ENCODE measurements around the gene PNPLA6.
"Not testable (repeated sequence)": the region's sequence is repeated elsewhere in the genome, so short reads cannot be mapped to it uniquely, and the experiment has no call there.

Gene PNPLA6

GRCh38 chr19:7534531-7535046 lies 928 bp upstream of the PNPLA6 start:
- DNase-seq, result peak; percentile 78

GRCh38 chr19:7535998-7536695 lies 630 bp downstream of the PNPLA6 start:
- DNase-seq, result no peak

- not testable (repeated sequence) for DNase-seq
These were observed 3.5 kb downstream of the PNPLA6 start for GRCh38 chr19:7538990-7539389.

- DNase-seq, result no peak
These were observed 4.4 kb downstream of the PNPLA6 start for GRCh38 chr19:7539827-7540425.

GRCh38 chr19:7540761-7541474 lies 5.4 kb downstream of the PNPLA6 start:
- DNase-seq, result peak; percentile 78

GRCh38 chr19:7541475-7541824 lies 5.9 kb downstream of the PNPLA6 start:
- no peak for DNase-seq

GRCh38 chr19:7541828-7542443 lies 6.4 kb downstream of the PNPLA6 start:
- DNase-seq, result no peak

- no peak for DNase-seq
These were observed 7.2 kb downstream of the PNPLA6 start for GRCh38 chr19:7542556-7543348.

GRCh38 chr19:7544626-7545025 lies 9.1 kb downstream of the PNPLA6 start:
- no peak for DNase-seq

- DNase-seq, result no peak
These were observed 9.8 kb downstream of the PNPLA6 start for GRCh38 chr19:7545300-7545699.

GRCh38 chr19:7545904-7546303 lies 10.4 kb downstream of the PNPLA6 start:
- no peak for DNase-seq

GRCh38 chr19:7547159-7547558 lies 11.6 kb downstream of the PNPLA6 start:
- no peak for DNase-seq

- DNase-seq, result no peak
These were observed 14.1 kb downstream of the PNPLA6 start for GRCh38 chr19:7549429-7550148.

GRCh38 chr19:7550169-7550770 lies 14.8 kb downstream of the PNPLA6 start:
- no peak for DNase-seq

GRCh38 chr19:7550987-7551761 lies 15.7 kb downstream of the PNPLA6 start:
- DNase-seq, result peak; percentile 65

- no peak for DNase-seq
These were observed 17.3 kb downstream of the PNPLA6 start for GRCh38 chr19:7552781-7553180.

- no peak for DNase-seq
These were observed 19.0 kb downstream of the PNPLA6 start for GRCh38 chr19:7554565-7554964.

GRCh38 chr19:7554990-7555864 lies 19.7 kb downstream of the PNPLA6 start:
- DNase-seq, result peak; percentile 77

- DNase-seq, result no peak
These were observed 21.3 kb downstream of the PNPLA6 start for GRCh38 chr19:7556696-7557315.

Measured in activated CD8-positive, alpha-beta memory T cell treated with anti-CD3 and anti-CD28 coated beads, Interleukin-2, amount 50 U/mL, for 48 hours (primary cell).